Fibroblast of skin of right quadriceps (primary cell): ENCODE data around the gene CHERP.
"Not testable (repeated sequence)": the region's sequence is repeated elsewhere in the genome, so short reads cannot be mapped to it uniquely, and the experiment has no call there.

Source experiments
- DNase-seq: peaks from one replicate; pipeline ENCODE4 v3.0.0-alpha.2; 2013

CHERP gene

GRCh38 chr19:16518483-16519229 is 23.6 kb downstream of the CHERP start:
- DNase-seq: no peak

- DNase-seq: no peak
Observed at GRCh38 chr19:16518061-16518460, 24.2 kb downstream of the CHERP start.

DNA sequence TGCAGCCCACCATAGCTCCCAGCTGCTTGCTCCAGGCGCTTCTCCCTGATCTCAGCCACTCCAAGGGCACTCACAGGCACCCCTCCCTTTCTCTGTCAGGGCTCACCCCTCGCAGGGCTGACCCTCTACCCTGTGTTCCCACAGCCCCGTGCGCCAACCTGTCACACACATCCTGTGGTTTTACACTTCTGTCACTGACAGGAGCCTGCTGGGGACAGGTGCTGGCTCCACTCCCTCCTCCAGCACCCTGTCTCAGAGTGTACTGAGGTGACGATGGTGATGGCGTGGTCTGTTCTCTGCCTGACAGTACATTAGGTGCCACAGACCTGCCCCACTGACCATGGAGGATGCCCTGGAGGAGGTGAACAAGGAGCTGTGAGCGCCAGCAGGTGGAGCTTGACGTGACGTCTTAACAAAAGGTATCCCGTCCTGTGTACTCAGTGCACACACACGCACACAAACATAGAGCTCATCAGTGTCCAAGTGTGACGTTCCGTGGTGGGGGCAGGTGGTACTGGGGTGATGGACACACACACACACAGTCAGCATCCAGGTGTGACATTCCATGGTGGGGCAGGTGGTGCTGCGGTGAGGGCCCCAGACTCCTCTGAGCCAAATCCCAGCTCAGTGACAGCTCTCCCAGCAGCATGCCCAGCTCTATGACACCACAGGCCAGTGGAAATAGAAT is 25.2 kb downstream of the CHERP start:
- DNase-seq: no peak

DNA sequence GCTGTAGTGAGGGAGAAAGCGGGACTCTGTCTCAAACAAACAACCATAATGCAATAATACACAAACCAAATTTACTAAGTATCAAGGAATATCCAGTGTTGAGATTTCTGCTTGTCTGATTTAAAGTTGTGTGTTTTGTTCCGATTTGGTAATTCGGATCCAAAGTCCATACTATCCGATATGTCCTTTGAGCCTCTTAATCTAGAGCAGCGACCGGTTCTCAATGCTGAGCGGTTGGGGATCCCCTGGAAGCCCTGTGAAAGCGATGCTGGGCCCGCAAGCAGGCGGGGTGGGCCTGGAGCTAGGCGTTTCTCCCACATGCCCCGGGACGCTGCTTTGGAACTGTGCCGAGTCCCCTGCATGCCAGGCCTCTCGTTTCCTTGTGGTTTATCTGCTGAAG is 25.9 kb downstream of the CHERP start:
- DNase-seq: no peak

DNA sequence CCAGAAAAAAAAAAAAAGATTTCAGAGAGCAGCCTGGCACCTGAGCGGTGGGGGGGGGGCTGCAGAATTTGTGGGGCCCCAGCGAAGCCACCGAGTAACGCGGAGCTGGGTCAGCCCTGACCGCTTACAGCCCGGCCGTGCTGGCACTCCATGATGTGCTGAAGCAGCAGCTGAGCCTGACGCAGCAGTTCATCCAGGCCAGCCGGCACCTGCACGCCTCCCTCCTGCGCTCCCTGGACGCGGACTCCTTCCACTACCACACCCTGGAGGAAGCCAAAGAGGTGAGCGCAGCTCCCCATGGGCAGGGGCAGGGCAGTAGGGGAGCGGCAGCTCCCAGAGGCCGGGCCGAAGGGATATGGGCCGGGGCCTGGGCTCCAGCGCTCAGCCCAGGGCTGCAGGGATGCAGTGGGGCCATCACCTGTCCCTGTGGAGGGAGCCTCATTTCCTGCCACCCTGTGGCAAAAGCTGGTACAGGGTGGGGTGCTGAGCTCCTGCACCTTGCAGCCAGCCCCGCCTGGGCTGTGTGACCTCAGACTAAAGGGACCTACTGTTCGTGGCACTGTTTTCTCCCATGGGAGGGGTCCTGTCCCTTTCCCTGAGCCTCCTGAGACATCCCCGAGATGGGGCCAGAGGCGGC is 27.7 kb downstream of the CHERP start:
- no peak for DNase-seq

DNA sequence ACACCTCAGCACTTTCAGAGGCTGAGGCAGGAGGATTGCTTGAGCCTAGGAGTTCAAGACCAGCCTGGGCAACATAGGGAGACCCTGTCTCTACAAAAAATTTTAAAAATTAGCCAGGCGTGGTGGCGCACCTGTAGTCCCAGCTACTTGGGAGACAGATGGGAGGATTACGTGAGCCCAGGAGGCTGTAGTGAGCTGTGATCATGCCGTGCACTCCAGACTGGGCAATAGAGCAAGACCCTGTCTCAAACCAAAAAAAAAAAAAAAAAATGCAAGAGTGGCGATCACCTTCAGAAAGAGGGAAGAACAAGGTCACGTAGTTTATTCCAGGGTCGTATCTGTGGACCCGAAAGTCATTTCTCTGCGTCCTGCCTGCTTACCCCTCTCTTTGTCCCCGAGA is 29.6 kb downstream of the CHERP start:
- DNase-seq: not testable (repeated sequence)

DNA sequence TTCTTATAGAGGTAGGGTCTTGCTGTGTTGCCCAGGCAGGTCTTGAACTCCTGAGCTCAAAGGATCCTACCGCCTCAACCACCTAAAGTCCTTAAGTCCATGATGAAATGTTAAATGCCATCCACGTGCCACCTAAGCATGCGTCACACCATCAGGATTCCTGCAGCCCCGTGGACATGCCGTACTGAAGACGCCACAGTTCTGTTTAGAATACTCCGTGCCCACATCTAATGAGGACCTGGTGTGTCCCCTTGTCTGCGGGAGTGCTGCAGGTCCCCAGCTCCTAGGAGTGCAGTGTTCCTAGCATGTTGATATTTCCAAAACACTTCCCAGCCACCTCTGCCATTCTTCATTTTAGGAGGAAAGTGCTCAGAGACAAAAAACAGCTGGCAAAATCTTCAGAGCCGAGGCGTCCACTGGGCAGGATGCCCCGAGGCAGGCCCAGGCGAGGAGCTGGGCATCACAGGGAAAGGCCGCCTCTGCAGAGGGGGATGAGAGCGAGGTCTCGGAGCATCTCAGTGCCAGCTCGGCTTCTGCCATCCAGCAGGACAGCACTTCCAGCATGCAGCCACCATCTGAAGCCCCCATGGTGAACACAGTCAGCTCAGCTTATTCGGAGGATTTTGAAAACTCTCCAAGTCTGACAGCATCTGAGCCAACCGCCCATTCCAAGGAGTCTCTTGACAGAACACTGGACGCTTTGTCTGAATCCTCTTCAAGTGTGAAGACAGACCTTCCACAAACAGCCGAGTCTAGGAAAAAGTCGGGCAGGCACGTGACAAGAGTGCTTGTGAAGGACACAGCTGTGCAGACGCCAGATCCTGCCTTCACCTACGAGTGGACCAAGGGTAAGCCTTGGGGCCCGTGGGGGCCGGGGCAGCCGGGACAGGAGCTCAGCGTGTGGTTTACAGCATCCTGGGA is 32.8 kb downstream of the CHERP start:
- DNase-seq: no peak

DNA sequence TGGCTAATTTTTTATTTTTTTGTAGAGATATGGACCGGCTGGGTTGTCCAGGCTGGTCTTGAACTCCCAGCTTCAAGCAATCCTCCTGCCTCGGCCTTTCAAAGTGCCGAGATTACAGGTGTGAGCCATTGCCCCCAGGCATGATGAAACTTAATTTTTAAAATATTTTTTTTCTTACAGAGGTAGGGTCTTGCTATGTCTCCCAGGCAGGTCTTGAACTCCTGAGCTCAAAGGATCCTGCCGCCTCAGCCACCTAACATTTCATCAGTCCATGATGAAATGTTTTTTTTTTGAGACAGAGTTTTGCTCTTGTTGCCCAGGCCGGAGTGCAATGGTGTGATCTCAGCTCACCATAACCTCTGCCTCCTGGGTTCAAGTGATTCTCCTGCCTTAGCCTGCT is 33.7 kb downstream of the CHERP start:
- no peak for DNase-seq

DNA sequence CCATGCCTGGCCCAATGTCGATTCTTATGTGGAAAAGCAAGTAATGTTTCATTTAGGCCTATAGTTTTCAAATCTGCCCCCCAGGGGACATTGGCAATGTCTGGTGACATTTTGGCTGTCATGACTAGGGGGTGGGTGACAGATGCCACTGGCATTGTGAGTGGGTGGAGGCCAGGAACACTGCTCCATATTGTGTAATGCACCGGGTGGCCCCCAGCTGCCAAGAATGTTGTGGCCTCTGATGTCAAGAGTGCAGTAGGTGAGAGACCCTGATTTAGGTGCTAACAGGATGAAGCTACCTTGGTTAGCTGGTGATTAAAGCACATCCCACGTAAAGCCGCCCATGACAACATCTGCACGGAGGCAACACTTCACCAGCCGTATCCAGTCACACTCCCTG is 35.3 kb downstream of the CHERP start:
- DNase-seq: no peak

DNA sequence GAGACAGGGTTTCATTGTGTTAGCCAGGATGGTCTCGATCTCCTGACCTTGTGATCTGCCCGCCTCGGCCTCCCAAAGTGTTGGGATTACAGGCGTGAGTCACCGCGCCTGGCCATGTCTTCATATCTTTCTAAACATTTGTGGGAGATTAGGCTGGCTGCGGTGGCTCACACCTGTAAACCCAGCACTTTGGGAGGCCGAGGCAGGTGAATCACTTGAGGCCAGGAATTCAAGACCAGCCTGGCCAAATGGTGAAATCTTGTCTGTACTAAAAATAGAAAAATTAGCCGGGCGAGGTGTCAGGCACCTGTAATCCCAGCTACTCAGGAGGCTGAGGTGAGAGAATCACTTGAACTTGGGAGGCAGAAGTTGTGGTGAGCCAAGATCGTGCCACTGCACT is 36.1 kb downstream of the CHERP start:
- DNase-seq: not testable (repeated sequence)

- DNase-seq: no peak
Observed at GRCh38 chr19:16504271-16504670, 38.0 kb downstream of the CHERP start.

- DNase-seq: no peak
Observed at GRCh38 chr19:16497837-16498236, 44.4 kb downstream of the CHERP start.

- DNase-seq: no peak
Observed at GRCh38 chr19:16497042-16497441, 45.2 kb downstream of the CHERP start.

DNA sequence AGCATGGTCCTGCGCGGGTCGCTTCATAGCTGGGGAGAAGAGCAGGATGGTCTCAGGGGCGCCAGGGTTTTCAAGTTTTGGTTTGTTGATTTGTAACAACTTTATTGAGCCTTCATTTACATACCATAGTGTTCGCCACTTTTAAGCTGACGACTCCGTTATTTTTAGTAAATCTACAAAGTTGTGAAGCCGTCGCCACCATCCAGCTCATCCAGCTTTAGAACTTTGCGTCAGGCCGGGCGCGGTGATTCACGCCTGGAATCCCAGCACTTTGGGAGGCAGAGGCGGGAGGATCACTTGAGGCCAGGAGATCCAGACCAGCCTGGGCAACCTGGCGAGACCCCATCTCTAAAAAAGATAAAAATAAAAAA is 45.6 kb downstream of the CHERP start:
- DNase-seq: peak; percentile 50

DNA sequence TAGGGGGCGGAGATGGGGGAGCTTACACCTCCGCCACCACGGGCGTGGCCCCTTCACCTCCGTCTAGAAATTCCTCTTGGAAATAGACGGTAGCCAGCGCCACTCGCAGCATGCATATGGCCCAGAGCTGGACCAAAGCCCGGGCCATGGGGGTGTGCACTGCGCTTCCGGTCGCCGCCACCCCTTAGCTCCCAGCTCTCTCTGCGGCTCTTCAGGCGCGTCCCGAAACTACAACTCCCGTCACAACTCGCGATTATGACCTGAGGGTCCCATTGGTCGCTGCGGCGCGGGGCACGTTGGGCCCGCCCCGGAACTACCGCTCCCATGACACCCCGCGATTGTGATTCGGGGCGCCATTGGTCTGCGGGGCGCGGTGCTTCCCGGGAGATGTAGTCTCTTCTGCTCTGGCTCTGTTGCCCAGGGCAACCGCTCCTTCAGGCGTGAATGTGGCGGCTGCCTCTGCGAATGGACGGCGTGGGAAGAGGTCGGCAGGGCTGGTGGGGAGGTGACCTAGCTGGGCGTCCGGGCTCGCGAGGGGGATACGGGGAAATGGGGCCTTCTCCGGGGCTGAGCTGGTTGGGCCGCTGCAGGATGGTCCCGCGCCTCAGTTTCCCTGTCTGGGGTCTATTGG is 46.1 kb downstream of the CHERP start, which contains the start of the genes C19orf44 and CALR3:
TSS of gene C19orf44 (plus strand) at position 413 of the 631 bp plus-strand sequence. CDS start 4,399 bp downstream, outside the sequence.
TSS of gene CALR3 (minus strand) at position 186 of the 631 bp plus-strand sequence. CDS start at position 148, 38 bp downstream.
- DNase-seq: peak; percentile 99

- DNase-seq: not testable (repeated sequence)
Observed at GRCh38 chr19:16486476-16486875, 55.8 kb downstream of the CHERP start.

- DNase-seq: no peak
Observed at GRCh38 chr19:16482745-16483144, 59.5 kb downstream of the CHERP start.

DNA sequence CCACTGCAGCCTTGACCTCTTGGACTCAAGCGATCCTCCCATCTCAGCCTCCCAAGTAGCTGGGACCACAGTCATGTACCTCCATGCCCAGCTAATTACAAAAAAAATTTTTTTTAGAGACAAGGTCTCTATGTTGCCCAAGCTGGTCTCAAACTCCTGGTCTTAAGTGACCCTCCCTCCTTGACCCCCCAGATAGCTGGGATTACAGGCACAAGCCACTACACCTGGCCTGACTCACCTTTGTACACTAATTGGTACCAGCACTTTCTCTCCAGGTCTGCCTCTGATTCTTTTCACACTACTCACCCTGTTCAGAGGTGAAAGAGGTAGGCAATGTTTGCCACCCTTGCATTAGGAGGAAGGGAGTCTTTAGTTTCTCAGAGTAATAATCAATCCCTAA is 64.9 kb downstream of the CHERP start:
- DNase-seq: no peak

- DNase-seq: no peak
Observed at GRCh38 chr19:16476401-16476800, 65.8 kb downstream of the CHERP start.

- DNase-seq: no peak
Observed at GRCh38 chr19:16473875-16474392, 68.3 kb downstream of the CHERP start.

DNA sequence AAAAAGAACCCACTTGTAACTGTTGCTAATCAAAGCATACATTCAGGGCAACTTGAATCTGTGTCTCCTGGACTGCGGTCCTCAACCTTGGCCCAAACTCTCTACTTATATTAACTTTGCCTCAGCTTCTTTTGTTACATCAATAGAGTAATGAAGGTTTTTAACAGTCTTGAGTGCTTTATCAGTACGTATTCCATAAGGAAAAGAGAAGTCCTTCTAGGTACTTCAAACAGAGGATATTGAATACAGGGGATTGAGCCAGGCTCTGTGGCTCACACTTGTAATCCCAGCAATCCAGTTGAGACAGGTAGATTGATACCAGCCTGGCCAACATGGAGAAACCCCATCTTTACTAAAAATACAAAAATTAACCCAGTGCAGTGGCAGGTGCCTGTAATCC is 69.2 kb downstream of the CHERP start:
- DNase-seq: no peak

GRCh38 chr19:16472559-16472899 is 69.7 kb downstream of the CHERP start:
- not testable (repeated sequence) for DNase-seq
